GM13976 (cell line): ENCODE data around the gene ZNF679.
"Not testable (repeated sequence)": the region's sequence is repeated elsewhere in the genome, so short reads cannot be mapped to it uniquely, and the experiment has no call there.

Experiments
- DNase-seq: peaks from one replicate; pipeline ENCODE4 v3.0.0; 2012; ENCODE audit warnings: low spot score
- CTCF ChIP-seq: IDR thresholded peaks from 2 replicates; pipeline ENCODE4 v1.5.1; 2012; ENCODE audit warnings: borderline replicate concordance, mild to moderate bottlenecking; ENCODE audit not compliant: insufficient read depth; ENCODE audit errors: extremely low read depth, missing control alignments, control extremely low read depth
- in situ Hi-C: fragments of 300-500 bp; cut with MboI; formaldehyde crosslinking; loops from one replicate; pipeline ENCODE4 v1.12.0; 2022; ENCODE audit warnings: low sequenced_read_pairs, mixed read lengths, inconsistent platforms; ENCODE audit not compliant: unreplicated experiment

Gene ZNF679

GRCh38 chr7:64277630-64278029, 49.4 kb downstream of the ZNF679 start:
- in situ Hi-C loops = no loop called here

GRCh38 chr7:64294701-64295420, 66.6 kb downstream of the ZNF679 start:
- in situ Hi-C loops = no loop called here
- no peak for DNase-seq
- TF ChIP-seq CTCF = no peak

More at GRCh38 chr7:64277630-64278029, 49.4 kb downstream of the ZNF679 start:
- DNase-seq = no peak
- TF ChIP-seq CTCF = no peak

- DNase-seq, in situ Hi-C loops: not testable (repeated sequence)
These were observed 69.1 kb downstream of the ZNF679 start for GRCh38 chr7:64297418-64297817.

- DNase-seq = no peak
- in situ Hi-C loops = loop anchor here (25.0 kb wide), 1 partner anchor 261 kb away; the partner anchor contains the start of gene ZNF680
- no peak for TF ChIP-seq CTCF
These were observed 72.5 kb downstream of the ZNF679 start for GRCh38 chr7:64300641-64301405.

GRCh38 chr7:64307254-64308015, 79.2 kb downstream of the ZNF679 start:
- peak; percentile 82 for DNase-seq
- TF ChIP-seq CTCF = no peak
- in situ Hi-C loops = loop anchor here (25.0 kb wide), 1 partner anchor 255 kb away; the partner anchor contains the start of gene ZNF680

GRCh38 chr7:64308016-64308270, 79.7 kb downstream of the ZNF679 start:
- DNase-seq = no peak
- TF ChIP-seq CTCF = no peak
- in situ Hi-C loops = loop anchor here (25.0 kb wide), 1 partner anchor 254 kb away; the partner anchor contains the start of gene ZNF680
